DOHH2 (cell line): ENCODE data around the gene DGCR2.
A peak's percentile ranks its signal among the peaks of the same experiment; 100 is the strongest.

Experiments used
- H3F3A ChIP-seq: fragments of 200-600 bp; sonication (generic), shearing (Covaris generic); 2 replicates; pipeline ENCODE4 v1.6.0; 2016; ENCODE audit warnings: antibody characterized with exemption, mild to moderate bottlenecking; ENCODE audit not compliant: control insufficient read depth, insufficient read depth
- H3K27ac ChIP-seq: fragments of 200-600 bp; sonication (generic); 2 replicates; pipeline ENCODE4 v1.5.1; 2014; ENCODE audit warnings: low read depth, mild to moderate bottlenecking, low read length, moderate library complexity
- H3K27me3 ChIP-seq: fragments of 200-600 bp; sonication (generic); 2 replicates; pipeline ENCODE4 v1.6.1; 2014; ENCODE audit warnings: mild to moderate bottlenecking, low read length, mixed read lengths; ENCODE audit not compliant: control insufficient read depth
- H3K36me3 ChIP-seq: fragments of 200-600 bp; sonication (generic); 2 replicates; pipeline ENCODE4 v1.6.1; 2014; ENCODE audit warnings: mild to moderate bottlenecking, low read length, moderate library complexity, mixed read lengths; ENCODE audit not compliant: control insufficient read depth
- H3K4me1 ChIP-seq: fragments of 200-600 bp; sonication (generic); 2 replicates; pipeline ENCODE4 v1.6.1; 2014; ENCODE audit warnings: mild to moderate bottlenecking, low read length, mixed read lengths; ENCODE audit not compliant: control insufficient read depth
- H3K4me2 ChIP-seq: fragments of 200-600 bp; sonication (generic); 2 replicates; pipeline ENCODE4 v1.6.0; 2014; ENCODE audit warnings: mild to moderate bottlenecking, low read length, moderate library complexity
- H3K4me3 ChIP-seq: fragments of 200-600 bp; sonication (generic); 2 replicates; pipeline ENCODE4 v1.5.1; 2014; ENCODE audit warnings: mild to moderate bottlenecking, low read length, mixed read lengths
- H3K79me2 ChIP-seq: fragments of 200-600 bp; sonication (generic); 2 replicates; pipeline ENCODE4 v1.6.1; 2014; ENCODE audit warnings: mild to moderate bottlenecking, low read length, mixed read lengths; ENCODE audit not compliant: control insufficient read depth
- H3K9me2 ChIP-seq: fragments of 200-600 bp; sonication (generic); replicated peaks from 2 replicates; pipeline ENCODE4 v1.6.1; 2014; ENCODE audit warnings: mild to moderate bottlenecking, low read length, mixed read lengths; ENCODE audit not compliant: control insufficient read depth
- H3K9me3 ChIP-seq: fragments of 200-600 bp; sonication (generic); 2 replicates; pipeline ENCODE4 v1.6.1; 2014; ENCODE audit warnings: antibody characterized with exemption, low read length, mixed read lengths; ENCODE audit not compliant: control insufficient read depth, insufficient read depth
- H4K20me1 ChIP-seq: fragments of 200-600 bp; sonication (generic); 2 replicates; pipeline ENCODE4 v1.6.0; 2014; ENCODE audit warnings: low read depth, mild to moderate bottlenecking, antibody characterized with exemption, low read length, moderate library complexity; ENCODE audit not compliant: control insufficient read depth, insufficient read depth
- EZH2phosphoT487 ChIP-seq: fragments of 200-600 bp; sonication (generic); IDR thresholded peaks from 2 replicates; pipeline ENCODE4 v1.6.1; 2017; ENCODE audit warnings: borderline replicate concordance, mild to moderate bottlenecking, antibody characterized with exemption, low read length, moderate library complexity, mixed read lengths
- TF ChIP-seq, protein P1 (sequence below): fragments of 200-600 bp; sonication (generic); IDR thresholded peaks from one replicate; pipeline ENCODE4 v1.5.1; 2014; ENCODE audit warnings: antibody characterized with exemption, mild to moderate bottlenecking, low read depth, low read length; ENCODE audit not compliant: poor library complexity, severe bottlenecking

DGCR2 gene, protein sequence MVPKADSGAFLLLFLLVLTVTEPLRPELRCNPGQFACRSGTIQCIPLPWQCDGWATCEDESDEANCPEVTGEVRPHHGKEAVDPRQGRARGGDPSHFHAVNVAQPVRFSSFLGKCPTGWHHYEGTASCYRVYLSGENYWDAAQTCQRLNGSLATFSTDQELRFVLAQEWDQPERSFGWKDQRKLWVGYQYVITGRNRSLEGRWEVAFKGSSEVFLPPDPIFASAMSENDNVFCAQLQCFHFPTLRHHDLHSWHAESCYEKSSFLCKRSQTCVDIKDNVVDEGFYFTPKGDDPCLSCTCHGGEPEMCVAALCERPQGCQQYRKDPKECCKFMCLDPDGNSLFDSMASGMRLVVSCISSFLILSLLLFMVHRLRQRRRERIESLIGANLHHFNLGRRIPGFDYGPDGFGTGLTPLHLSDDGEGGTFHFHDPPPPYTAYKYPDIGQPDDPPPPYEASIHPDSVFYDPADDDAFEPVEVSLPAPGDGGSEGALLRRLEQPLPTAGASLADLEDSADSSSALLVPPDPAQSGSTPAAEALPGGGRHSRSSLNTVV

DNA sequence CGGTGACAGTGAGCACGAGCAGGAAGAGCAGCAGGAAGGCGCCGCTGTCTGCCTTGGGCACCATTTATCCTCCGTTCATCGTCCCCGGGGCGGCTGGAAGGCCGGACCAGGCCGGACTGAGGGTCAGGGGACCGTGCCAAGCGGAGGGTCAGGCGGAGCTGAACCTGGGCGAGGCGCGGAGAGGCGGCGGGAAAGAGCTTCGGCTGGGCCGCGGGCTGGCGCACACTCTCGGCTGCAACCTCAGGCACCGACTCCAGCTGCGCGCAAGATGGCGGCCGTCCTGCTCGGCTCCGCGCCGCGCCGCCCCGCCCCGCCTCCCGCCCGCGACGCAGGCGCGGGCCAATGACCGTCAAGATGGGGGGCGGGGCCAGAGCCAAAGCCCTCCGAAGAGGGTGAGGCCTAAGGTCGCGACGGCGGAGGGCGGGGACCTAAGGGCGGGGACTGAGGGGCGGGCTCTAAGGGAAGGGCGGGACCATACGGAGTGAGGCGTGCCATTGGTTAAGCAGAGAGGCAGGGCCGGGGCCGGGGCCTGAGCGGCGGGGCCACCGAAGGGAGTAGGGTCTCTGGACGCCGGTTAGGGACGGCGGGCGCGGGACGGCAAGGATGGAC, at the start of gene DGCR2:
DGCR2 (minus strand) TSS at position 270 of the 609 bp plus-strand sequence; CDS start at position 64, 206 bp downstream.
- Histone ChIP-seq H3K4me2 (peak within 1 kb of the TSS; percentile 76), H3K9me2 (no peaks in the 10 kb centered on the region), H3K4me1 (peaks cover 45% of the 10 kb centered on the region), H3K36me3 (peaks cover 5% of the 10 kb centered on the region), H3K27ac (no peak within 1 kb of the TSS; the same call in 1 of the 2 replicates), H3K4me3 (peak within 1 kb of the TSS; percentile 85), H3K9me3 (no peaks in the 10 kb centered on the region), H3F3A (peaks cover 3% of the 10 kb centered on the region; the same call in 1 of the 2 replicates), H4K20me1 (peaks cover 24% of the 10 kb centered on the region), H3K79me2 (peaks cover 49% of the 10 kb centered on the region), H3K27me3 (no peaks in the 10 kb centered on the region)
- TF ChIP-seq, protein P1, sequence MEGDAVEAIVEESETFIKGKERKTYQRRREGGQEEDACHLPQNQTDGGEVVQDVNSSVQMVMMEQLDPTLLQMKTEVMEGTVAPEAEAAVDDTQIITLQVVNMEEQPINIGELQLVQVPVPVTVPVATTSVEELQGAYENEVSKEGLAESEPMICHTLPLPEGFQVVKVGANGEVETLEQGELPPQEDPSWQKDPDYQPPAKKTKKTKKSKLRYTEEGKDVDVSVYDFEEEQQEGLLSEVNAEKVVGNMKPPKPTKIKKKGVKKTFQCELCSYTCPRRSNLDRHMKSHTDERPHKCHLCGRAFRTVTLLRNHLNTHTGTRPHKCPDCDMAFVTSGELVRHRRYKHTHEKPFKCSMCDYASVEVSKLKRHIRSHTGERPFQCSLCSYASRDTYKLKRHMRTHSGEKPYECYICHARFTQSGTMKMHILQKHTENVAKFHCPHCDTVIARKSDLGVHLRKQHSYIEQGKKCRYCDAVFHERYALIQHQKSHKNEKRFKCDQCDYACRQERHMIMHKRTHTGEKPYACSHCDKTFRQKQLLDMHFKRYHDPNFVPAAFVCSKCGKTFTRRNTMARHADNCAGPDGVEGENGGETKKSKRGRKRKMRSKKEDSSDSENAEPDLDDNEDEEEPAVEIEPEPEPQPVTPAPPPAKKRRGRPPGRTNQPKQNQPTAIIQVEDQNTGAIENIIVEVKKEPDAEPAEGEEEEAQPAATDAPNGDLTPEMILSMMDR = no peak

DNA sequence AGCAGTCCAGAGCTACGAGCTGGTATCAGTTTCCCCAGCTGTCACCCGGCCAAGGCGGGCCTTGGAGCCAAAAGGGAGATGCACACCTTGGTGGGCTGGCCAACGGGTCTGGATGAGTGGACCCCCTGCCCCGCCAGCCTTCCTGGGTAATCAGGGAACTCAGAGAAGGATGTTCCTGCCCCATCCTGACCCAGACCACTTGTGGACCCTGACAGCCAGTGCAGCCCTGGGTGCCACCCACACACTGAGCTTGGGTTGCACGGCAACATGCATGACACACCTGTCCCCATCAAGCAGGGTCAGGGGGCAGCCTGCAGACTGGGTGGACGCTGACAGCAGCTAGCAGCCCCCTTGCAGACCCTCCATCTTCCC, 47.7 kb upstream of the DGCR2 start:
- H4K20me1 ChIP-seq = peaks cover 7% of the 10 kb centered on the region; the same call in 1 of the 2 replicates
- TF ChIP-seq, protein P1 = no peak
- peak; percentile 34; the same call in 1 of the 2 replicates for TF ChIP-seq EZH2phosphoT487
- peaks cover 46% of the 10 kb centered on the region for H3K79me2 ChIP-seq
- peak overlapping the region; percentile 99; the same call in 1 of the 2 replicates for H3K4me2 ChIP-seq
- H3F3A ChIP-seq = peaks cover 8% of the 10 kb centered on the region
- no peaks in the 10 kb centered on the region for H3K9me2 ChIP-seq
- H3K9me3 ChIP-seq = no peaks in the 10 kb centered on the region
- H3K4me3 ChIP-seq = no peak overlapping the region
- no peak overlapping the region for H3K27ac ChIP-seq
- peaks cover 28% of the 10 kb centered on the region for H3K36me3 ChIP-seq
- peaks cover 34% of the 10 kb centered on the region for H3K4me1 ChIP-seq
- peaks cover 27% of the 10 kb centered on the region for H3K27me3 ChIP-seq

DNA sequence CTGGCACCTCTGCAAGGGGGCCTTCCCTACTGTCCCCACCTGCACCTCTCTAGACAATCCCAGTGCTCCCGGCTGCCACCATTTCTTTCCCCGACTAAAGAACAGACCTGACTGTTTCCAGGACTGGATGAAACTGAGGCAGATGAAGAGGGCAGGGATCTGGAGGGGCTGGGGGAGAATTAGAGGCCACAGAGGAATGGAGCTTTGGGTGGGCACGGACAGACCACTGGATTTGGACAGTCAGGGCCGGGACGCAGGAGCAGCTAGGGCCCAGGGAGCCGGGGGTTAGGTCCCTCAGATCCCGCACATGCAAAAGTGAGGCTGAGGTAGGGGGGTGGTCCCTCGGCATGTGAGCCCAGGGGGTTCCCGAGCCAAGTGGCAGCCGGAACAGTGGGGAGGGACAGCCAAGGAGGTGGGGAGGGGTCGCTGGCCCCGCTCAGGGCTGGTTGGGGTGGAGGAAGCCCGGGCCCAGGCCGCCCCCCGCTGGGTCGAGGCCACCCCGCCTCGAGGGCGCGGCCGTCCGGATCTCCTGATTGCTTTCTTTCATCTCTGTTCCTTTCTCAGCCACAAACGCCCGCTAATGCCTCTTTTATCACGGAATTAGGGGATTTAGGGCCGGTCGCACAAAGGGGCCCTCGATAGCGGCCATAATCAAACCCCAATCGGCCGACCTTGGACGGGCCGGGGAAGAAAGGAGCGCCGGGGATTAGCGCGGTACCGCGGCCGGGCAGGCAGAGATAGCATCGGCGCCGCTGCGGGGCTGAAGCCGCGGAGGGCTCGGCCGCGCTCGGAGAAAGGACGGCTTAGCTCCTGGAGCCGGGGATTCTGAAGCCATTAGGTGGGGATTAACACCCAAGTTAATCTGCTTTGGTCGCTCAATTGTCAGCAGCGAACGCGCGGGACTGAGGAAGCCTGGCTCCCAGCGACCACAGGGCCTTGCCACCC, 47.1 kb upstream of the DGCR2 start:
- Histone ChIP-seq H3K4me3 (no peak overlapping the region), H3K36me3 (peaks cover 22% of the 10 kb centered on the region), H3K27ac (no peak overlapping the region), H4K20me1 (peaks cover 7% of the 10 kb centered on the region; the same call in 1 of the 2 replicates), H3K4me1 (peaks cover 28% of the 10 kb centered on the region), H3K9me2 (no peaks in the 10 kb centered on the region), H3K27me3 (peaks cover 27% of the 10 kb centered on the region), H3K9me3 (no peaks in the 10 kb centered on the region), H3F3A (peaks cover 6% of the 10 kb centered on the region), H3K79me2 (peaks cover 39% of the 10 kb centered on the region), H3K4me2 (0 out of 2 replicates have a peak overlapping the region, but pooled peaks have one; percentile 2)
- TF ChIP-seq, protein P1 = no peak
- peak; percentile 56; the same call in 1 of the 2 replicates for TF ChIP-seq EZH2phosphoT487
